22Rv1 (cell line): ENCODE data around the gene PDP2.

Source experiments
- CTCF ChIP-seq: fragments of 450-650 bp; IDR thresholded peaks from 2 replicates; pipeline ENCODE4 v1.5.1; 2017; ENCODE audit warnings: mild to moderate bottlenecking
- ZFX ChIP-seq: fragments of 450-650 bp; IDR thresholded peaks from 2 replicates; pipeline ENCODE4 v1.6.1; 2017; ENCODE audit warnings: antibody characterized with exemption, borderline replicate concordance

DNA sequence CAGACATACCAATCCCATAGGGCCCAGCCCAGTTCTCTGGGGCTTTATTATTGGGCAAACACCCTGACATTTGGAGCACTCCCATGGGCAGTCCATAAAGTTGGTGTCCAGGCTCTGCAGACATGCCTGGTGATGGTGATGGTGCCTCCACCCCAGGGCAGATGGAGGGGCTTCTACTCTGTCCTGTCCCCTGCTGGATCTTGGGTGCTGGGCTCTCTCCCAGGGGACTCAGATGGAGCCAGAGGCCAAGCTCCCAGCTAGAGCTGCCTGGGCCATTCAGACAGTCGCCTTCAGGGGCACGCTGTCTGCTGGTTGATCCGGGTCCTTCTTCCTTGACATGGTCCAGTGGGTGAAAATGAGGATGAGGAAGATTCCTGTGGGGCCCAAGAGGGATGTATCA lies 27.8 kb downstream of the PDP2 start:
- TF ChIP-seq ZFX = no peak
- TF ChIP-seq CTCF = no peak
